Stimulated activated CD4-positive, alpha-beta T cell treated with anti-CD3 and anti-CD28 coated beads, TNF-alpha, amount 100 ng/mL, for 48 hours (primary cell): ENCODE results near the gene PPP1R12B.

Experiments used
- DNase-seq, 3 donors: peaks; one replicate each; pipeline ENCODE4 v3.0.0-alpha.2; 2020; ENCODE audit warnings: low read depth in 3 of 3

The PPP1R12B gene

GRCh38 chr1:202348509-202349205, at the start of gene PPP1R12B:
TSS of gene PPP1R12B (plus strand) at chr1:202348699. CDS start at chr1:202348852, 153 bp downstream.
- DNase-seq, result peak; percentile 90 to 95 (median 91)

GRCh38 chr1:202302166-202302565, 46.3 kb upstream of the PPP1R12B start:
- DNase-seq, result no peak

- no peak for DNase-seq
Measured at GRCh38 chr1:202304375-202304774, 44.1 kb upstream of the PPP1R12B start.

- DNase-seq, result no peak
Measured at GRCh38 chr1:202305168-202305567, 43.3 kb upstream of the PPP1R12B start.

GRCh38 chr1:202306535-202307345, 41.8 kb upstream of the PPP1R12B start:
- DNase-seq, result no peak

- DNase-seq, result no peak
Measured at GRCh38 chr1:202310071-202310725, 38.3 kb upstream of the PPP1R12B start.

GRCh38 chr1:202310746-202311145, 37.8 kb upstream of the PPP1R12B start:
- no peak for DNase-seq

GRCh38 chr1:202311875-202312635, 36.4 kb upstream of the PPP1R12B start:
- no peak for DNase-seq

- peak; percentile 41 to 71 (median 52) for DNase-seq
Measured at GRCh38 chr1:202315576-202316168, 32.8 kb upstream of the PPP1R12B start.

GRCh38 chr1:202316186-202316585, 32.3 kb upstream of the PPP1R12B start:
- DNase-seq, result no peak

- DNase-seq, result no peak
Measured at GRCh38 chr1:202317941-202318925, 30.3 kb upstream of the PPP1R12B start.

GRCh38 chr1:202319381-202320080, 29.0 kb upstream of the PPP1R12B start:
- no peak for DNase-seq

GRCh38 chr1:202320081-202320405, 28.5 kb upstream of the PPP1R12B start:
- DNase-seq, result no peak

GRCh38 chr1:202323731-202324130, 24.8 kb upstream of the PPP1R12B start:
- no peak for DNase-seq

GRCh38 chr1:202324646-202325045, 23.9 kb upstream of the PPP1R12B start:
- no peak for DNase-seq

GRCh38 chr1:202329891-202330290, 18.6 kb upstream of the PPP1R12B start:
- no peak for DNase-seq

- no peak for DNase-seq
Measured at GRCh38 chr1:202333861-202334260, 14.6 kb upstream of the PPP1R12B start.

- no peak for DNase-seq
Measured at GRCh38 chr1:202343652-202344349, 4.7 kb upstream of the PPP1R12B start.

GRCh38 chr1:202348005-202348508, 442 bp upstream of the PPP1R12B start:
- DNase-seq, result no peak
